Uterus (tissue), 4 donors: ENCODE data around the gene HIVEP3. TPM values are rescaled to one million over a fixed set of nuclear protein-coding genes. Genes with fewer than 3 reads are reported as not detected.
A peak's percentile ranks its signal among the peaks of the same experiment; 100 is the strongest.

Experiments used
- DNase-seq, 2 donors: peaks; one replicate each; pipeline ENCODE4 v3.0.0-alpha.2; 2019 to 2020
- H3K27ac ChIP-seq, 2 donors: fragments of 200-600 bp; sonication (generic); 1 replicate in 1 of 2; 2 replicates in 1 of 2; pipeline ENCODE4 v1.5.1; 2016 to 2018
- H3K27me3 ChIP-seq, 2 donors: fragments of 200-600 bp; sonication (generic); one replicate each; pipeline ENCODE4 v1.5.1; 2018 to 2019; ENCODE audit warnings: control low read depth in 1 of 2
- H3K36me3 ChIP-seq, 2 donors: fragments of 200-600 bp; sonication (generic); one replicate each; pipeline ENCODE4 v1.5.1; 2019; ENCODE audit warnings: control low read depth in 1 of 2
- H3K4me1 ChIP-seq, 2 donors: fragments of 200-600 bp; sonication (generic); one replicate each; pipeline ENCODE4 v1.5.1; 2018 to 2019; ENCODE audit warnings: control low read depth in 1 of 2
- H3K4me3 ChIP-seq, 2 donors: fragments of 200-600 bp; sonication (generic); 1 replicate in 1 of 2; 2 replicates in 1 of 2; pipeline ENCODE4 v1.5.1; 2018 to 2019; ENCODE audit warnings: mild to moderate bottlenecking in 1 of 2
- H3K9me3 ChIP-seq, 2 donors: fragments of 200-600 bp; sonication (generic); one replicate each; pipeline ENCODE4 v1.5.1; 2019; ENCODE audit warnings: control low read depth in 1 of 2
- CTCF ChIP-seq, 4 experiments: fragments of 200-600 bp in 2 of 4; fragments of 450-650 bp in 2 of 4; sonication (generic) in 2 of 4; IDR thresholded peaks; one replicate each; pipeline ENCODE4 v1.5.1; 2016 to 2019; ENCODE audit warnings: antibody characterized with exemption in 4 of 4, mild to moderate bottlenecking in 2 of 4, moderate library complexity in 1 of 4
- POLR2A ChIP-seq, 2 donors: fragments of 450-650 bp; IDR thresholded peaks; one replicate each; pipeline ENCODE4 v1.6.1; 2016; ENCODE audit warnings: antibody characterized with exemption in 2 of 2, mild to moderate bottlenecking in 1 of 2, moderate library complexity in 1 of 2
- intact Hi-C: fragments of 100-400 bp; cut with DNase I; formaldehyde crosslinking; loops from one replicate; pipeline ENCODE4 v1.15.1; 2023; ENCODE audit warnings: low total_unique reads
- total RNA-seq, 4 donors: library from RNA; depleted of rRNA in 3 of 4; stranded (reverse); fragments of >200 nt in 3 of 4; gene quantifications; one replicate each; pipeline versions ENCODE4 v1.1.0 to v1.2.4, GENCODE V29; 2014 to 2023
- donor health status: DM: yes; HTN: yes; CAD: no.

Gene HIVEP3
- total RNA-seq, 4 donors from 2014 or later: 0.51 to 7.6 (median 2.9) TPM

GRCh38 chr1:41502912-41503311 lies 415.8 kb downstream of the HIVEP3 start:
- Histone ChIP-seq H3K4me3 (no peak overlapping the region), H3K9me3 (no peaks in the 10 kb centered on the region), H3K27ac (peak overlapping the region in 1 of 2 donors; percentile 6), H3K36me3 (no peaks in the 10 kb centered on the region), H3K27me3 (no peaks in the 10 kb centered on the region), H3K4me1 (peaks cover 0 to 12% of the 10 kb centered on the region in 2 donors)
- TF ChIP-seq CTCF (IDR thresholded peaks at IDR 0.05): no peak
- no peak for TF ChIP-seq POLR2A (IDR thresholded peaks at IDR 0.05)
- intact Hi-C loops: no loop called here
- no peak for DNase-seq

GRCh38 chr1:41501581-41501980 lies 417.1 kb downstream of the HIVEP3 start:
- H3K4me3 ChIP-seq: no peak overlapping the region
- peaks cover 0 to 9% of the 10 kb centered on the region in 2 donors for H3K4me1 ChIP-seq
- H3K27me3 ChIP-seq: no peaks in the 10 kb centered on the region
- H3K27ac ChIP-seq: no peak overlapping the region
- no peaks in the 10 kb centered on the region for H3K9me3 ChIP-seq
- no peak for TF ChIP-seq POLR2A (IDR thresholded peaks at IDR 0.05)
- TF ChIP-seq CTCF (IDR thresholded peaks at IDR 0.05): no peak
- no peak for DNase-seq
- H3K36me3 ChIP-seq: no peaks in the 10 kb centered on the region
- intact Hi-C loops: no loop called here

GRCh38 chr1:41500781-41501518 lies 417.8 kb downstream of the HIVEP3 start:
- Histone ChIP-seq H3K27me3 (no peaks in the 10 kb centered on the region), H3K36me3 (no peaks in the 10 kb centered on the region), H3K9me3 (no peaks in the 10 kb centered on the region), H3K4me1 (peaks cover 0 to 13% of the 10 kb centered on the region in 2 donors), H3K4me3 (no peak overlapping the region), H3K27ac (peak overlapping the region; percentile 24 to 38)
- DNase-seq: no peak
- TF ChIP-seq POLR2A (IDR thresholded peaks at IDR 0.05) (no peak), CTCF (IDR thresholded peaks at IDR 0.05) (no peak)
- intact Hi-C loops: no loop called here

GRCh38 chr1:41500378-41500777 lies 418.3 kb downstream of the HIVEP3 start:
- H3K4me1 ChIP-seq: peaks cover 0 to 19% of the 10 kb centered on the region in 2 donors
- intact Hi-C loops: no loop called here
- TF ChIP-seq CTCF (IDR thresholded peaks at IDR 0.05): no peak
- TF ChIP-seq POLR2A (IDR thresholded peaks at IDR 0.05): no peak

GRCh38 chr1:41499591-41499990 lies 419.1 kb downstream of the HIVEP3 start:
- Histone ChIP-seq H3K9me3 (no peaks in the 10 kb centered on the region), H3K36me3 (no peaks in the 10 kb centered on the region), H3K27ac (peak overlapping the region; percentile 38 to 98), H3K27me3 (no peaks in the 10 kb centered on the region), H3K4me1 (peaks cover 0 to 21% of the 10 kb centered on the region in 2 donors), H3K4me3 (no peak overlapping the region)
- no peak for DNase-seq
- TF ChIP-seq POLR2A (IDR thresholded peaks at IDR 0.05) (no peak), CTCF (IDR thresholded peaks at IDR 0.05) (no peak)
- intact Hi-C loops: no loop called here

More at GRCh38 chr1:41500378-41500777, 418.3 kb downstream of the HIVEP3 start:
- peak; percentile 52 to 64 for DNase-seq
- Histone ChIP-seq H3K9me3 (no peaks in the 10 kb centered on the region), H3K27me3 (no peaks in the 10 kb centered on the region), H3K4me3 (no peak overlapping the region), H3K36me3 (no peaks in the 10 kb centered on the region), H3K27ac (peak overlapping the region; percentile 32 to 38)
